Measurements from ENCODE around the gene SLC5A5. TPM values are rescaled to one million over a fixed set of nuclear protein-coding genes. Genes with fewer than 3 reads are reported as not detected.

Gene SLC5A5
- total RNA-seq, 1 donor from 2014 or later: not detected

DNA sequence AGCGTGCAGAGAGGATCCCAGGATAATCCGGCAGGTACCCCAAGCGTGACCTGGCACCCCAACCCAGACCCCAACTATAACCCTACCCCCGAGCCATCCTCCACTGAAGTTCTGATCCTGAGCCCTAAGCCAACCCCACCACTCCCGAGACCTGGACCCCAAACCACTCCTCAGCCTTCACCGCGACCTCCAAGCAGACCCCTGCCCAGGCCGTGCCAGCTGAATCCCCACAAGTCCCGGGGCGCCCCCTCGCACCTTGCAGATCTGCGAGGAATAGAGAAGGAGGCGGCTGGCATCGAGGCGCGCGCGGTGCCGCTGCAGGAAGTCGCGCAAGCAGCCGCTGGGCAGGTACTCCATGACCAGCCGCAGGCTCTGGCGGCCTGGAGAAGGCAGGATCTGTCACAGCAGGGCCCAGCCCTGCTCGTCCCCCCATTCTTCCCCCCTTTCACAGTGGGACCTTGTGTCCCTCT lies 40.3 kb upstream of the SLC5A5 start:
- TF ChIP-seq CTCF (IDR thresholded peaks at IDR 0.05): no peak
- Histone ChIP-seq H3K27me3 (no peaks in the 10 kb centered on the region), H3K36me3 (no peaks in the 10 kb centered on the region), H3K27ac (no peak overlapping the region), H3K9me3 (no peaks in the 10 kb centered on the region), H3K4me1 (no peaks in the 10 kb centered on the region), H3K4me3 (no peak overlapping the region)
- intact Hi-C loops (cut with DNase I): no loop called here
- DNase-seq (no peak), ATAC-seq (no peak)

DNA sequence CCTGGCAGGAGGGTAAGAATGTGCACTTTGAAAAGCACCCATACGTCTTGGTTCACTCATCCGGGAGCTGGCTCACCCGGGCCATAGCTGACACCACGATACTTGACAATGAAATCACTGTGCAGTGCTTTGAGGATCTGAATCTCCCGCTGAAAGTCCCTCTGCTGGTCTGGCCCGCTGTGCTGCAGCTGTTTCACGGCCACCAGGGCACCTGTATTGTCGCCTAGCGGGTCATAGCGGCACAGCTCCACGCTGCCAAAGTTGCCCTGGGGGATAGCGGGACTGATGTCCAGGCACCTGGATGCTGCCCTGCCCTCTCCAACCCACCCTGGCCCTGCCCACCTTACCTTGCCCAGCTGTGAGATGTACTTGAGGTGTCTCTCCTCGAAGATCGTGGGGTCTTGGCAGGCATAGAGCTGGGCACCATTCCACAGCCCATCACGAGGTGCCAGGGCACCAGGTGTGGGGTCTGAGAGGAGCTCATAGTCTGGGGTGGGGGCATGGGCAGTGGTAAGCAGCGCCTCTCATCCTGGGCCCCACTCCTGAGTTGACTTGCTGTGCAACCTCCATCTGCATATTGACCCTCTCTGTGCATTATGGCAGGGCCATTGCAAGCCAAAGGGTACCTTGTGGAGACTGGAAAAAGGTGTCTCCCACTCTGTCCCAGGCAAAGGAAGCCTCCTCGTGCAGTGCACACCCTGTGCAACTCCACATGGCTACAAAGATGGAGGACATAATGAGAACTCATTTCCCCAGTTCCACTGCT lies 39.1 kb upstream of the SLC5A5 start:
- Histone ChIP-seq H3K36me3 (peaks cover 1% of the 10 kb centered on the region), H3K27ac (no peak overlapping the region), H3K27me3 (no peaks in the 10 kb centered on the region), H3K4me1 (no peaks in the 10 kb centered on the region), H3K9me3 (no peaks in the 10 kb centered on the region), H3K4me3 (no peak overlapping the region)
- DNase-seq: no peak
- no peak for TF ChIP-seq CTCF (IDR thresholded peaks at IDR 0.05)
- intact Hi-C loops (cut with DNase I): no loop called here
- no peak for ATAC-seq

- Histone ChIP-seq H3K4me3 (no peak overlapping the region), H3K9me3 (no peaks in the 10 kb centered on the region), H3K27me3 (no peaks in the 10 kb centered on the region), H3K27ac (no peak overlapping the region), H3K4me1 (no peaks in the 10 kb centered on the region), H3K36me3 (peaks cover 9% of the 10 kb centered on the region)
- intact Hi-C loops (cut with DNase I): no loop called here
- DNase-seq: no peak
- ATAC-seq: no peak
- TF ChIP-seq CTCF (IDR thresholded peaks at IDR 0.05): no peak
Observed at GRCh38 chr19:17834350-17835181, 37.2 kb upstream of the SLC5A5 start.

DNA sequence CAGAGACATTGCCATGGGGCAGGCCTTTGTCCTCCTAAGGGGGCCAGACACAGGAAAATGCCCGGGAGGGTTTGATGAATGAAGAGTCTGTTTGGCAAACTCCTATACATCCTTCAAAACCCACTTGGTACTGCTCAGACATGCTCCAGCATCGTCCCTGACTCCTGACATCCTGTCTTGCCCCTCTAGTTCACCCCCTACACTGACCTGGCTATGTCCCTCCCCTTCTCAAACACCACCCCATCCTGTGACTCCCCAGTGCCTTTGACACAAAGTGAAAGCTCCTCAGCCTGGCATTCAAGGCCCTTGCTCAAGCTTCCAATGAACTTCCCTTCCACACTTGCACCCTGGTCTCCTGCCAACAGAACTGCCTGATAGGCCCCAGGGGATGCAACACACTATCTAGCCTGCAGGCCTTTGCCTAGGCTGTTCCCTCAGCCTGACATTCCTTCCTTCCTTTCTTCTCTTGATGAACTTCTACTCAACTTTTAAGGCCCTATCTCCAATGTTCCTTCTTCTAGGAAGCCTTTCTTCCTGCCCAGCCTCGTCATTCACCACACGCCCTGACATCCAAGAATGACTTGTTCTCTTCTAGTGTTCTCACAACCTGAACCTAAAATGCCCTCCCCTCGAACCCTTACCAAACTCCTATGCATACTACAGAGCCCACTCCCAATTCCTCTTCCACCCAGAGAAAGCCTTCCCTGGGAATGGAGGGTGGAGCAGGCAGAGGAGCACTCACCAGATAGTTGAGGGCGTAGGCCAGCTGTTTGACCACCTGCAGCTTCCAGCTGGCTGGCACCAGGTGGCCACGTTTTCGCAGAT lies 36.4 kb upstream of the SLC5A5 start:
- H3K4me3 ChIP-seq: no peak overlapping the region
- peaks cover 9% of the 10 kb centered on the region for H3K36me3 ChIP-seq
- H3K9me3 ChIP-seq: no peaks in the 10 kb centered on the region
- no peak for TF ChIP-seq CTCF (IDR thresholded peaks at IDR 0.05)
- no peak overlapping the region for H3K27ac ChIP-seq
- DNase-seq (no peak), ATAC-seq (no peak)
- H3K4me1 ChIP-seq: no peaks in the 10 kb centered on the region
- intact Hi-C loops (cut with DNase I): no loop called here
- H3K27me3 ChIP-seq: no peaks in the 10 kb centered on the region

GRCh38 chr19:17836530-17836929 lies 35.2 kb upstream of the SLC5A5 start:
- Histone ChIP-seq H3K4me1 (no peaks in the 10 kb centered on the region), H3K4me3 (no peak overlapping the region), H3K9me3 (no peaks in the 10 kb centered on the region), H3K36me3 (peaks cover 9% of the 10 kb centered on the region), H3K27ac (no peak overlapping the region), H3K27me3 (no peaks in the 10 kb centered on the region)
- TF ChIP-seq CTCF (IDR thresholded peaks at IDR 0.05): no peak
- intact Hi-C loops (cut with DNase I): no loop called here
- ATAC-seq: no peak
- DNase-seq: no peak

All from upper lobe of right lung (tissue), 1 donor.